OCI-LY3 (cell line): ENCODE results near the gene FCN2.

Experiments used
- H2AFZ ChIP-seq: fragments of 200-600, 300-600 bp; shearing (Covaris generic); 2 replicates; pipeline ENCODE4 v1.6.0; 2014; ENCODE audit warnings: antibody characterized with exemption, low read depth, low read length
- H3K27ac ChIP-seq: fragments of 200-600, 300-600 bp; sonication (generic); 2 replicates; pipeline ENCODE4 v1.5.1; 2014; ENCODE audit warnings: mild to moderate bottlenecking, low read length, moderate library complexity, mixed read lengths
- H3K27me3 ChIP-seq: fragments of 200-600, 300-600 bp; sonication (generic); 2 replicates; pipeline ENCODE4 v1.6.1; 2014; ENCODE audit warnings: low read depth, low read length, mixed read lengths
- H3K36me3 ChIP-seq: fragments of 200-600, 300-600 bp; sonication (generic); replicated peaks from 2 replicates; pipeline ENCODE3; 2014; ENCODE audit warnings: low read depth, low read length, mixed read lengths
- H3K4me1 ChIP-seq: fragments of 300-600, 200-600 bp; sonication (generic); 2 replicates; pipeline ENCODE4 v1.6.1; 2014; ENCODE audit warnings: low read length, mixed read lengths
- H3K4me2 ChIP-seq: fragments of 200-600, 300-600 bp; sonication (generic); 2 replicates; pipeline ENCODE4 v1.6.1; 2014; ENCODE audit warnings: low read length, mixed read lengths
- H3K4me3 ChIP-seq: fragments of 300-600, 200-600 bp; sonication (generic); 2 replicates; pipeline ENCODE4 v1.5.1; 2014; ENCODE audit warnings: antibody characterized with exemption, mild to moderate bottlenecking, low read length, moderate library complexity
- H3K79me2 ChIP-seq: fragments of 300-600, 200-600 bp; shearing (Covaris generic); 2 replicates; pipeline ENCODE4 v1.6.1; 2014; ENCODE audit warnings: mild to moderate bottlenecking, low read length, mixed read lengths
- H3K9ac ChIP-seq: fragments of 300-600, 200-600 bp; shearing (Covaris generic); 2 replicates; pipeline ENCODE4 v1.6.0; 2014; ENCODE audit warnings: mild to moderate bottlenecking, low read length, moderate library complexity
- H3K9me3 ChIP-seq: fragments of 200-600, 300-600 bp; shearing (Covaris generic); 2 replicates; pipeline ENCODE4 v1.6.1; 2014; ENCODE audit warnings: low read length, mixed read lengths; ENCODE audit not compliant: insufficient read depth
- H4K20me1 ChIP-seq: fragments of 200-600, 300-600 bp; sonication (generic); 2 replicates; pipeline ENCODE4 v1.6.1; 2016; ENCODE audit warnings: low read length, mixed read lengths; ENCODE audit not compliant: insufficient read depth
- EZH2phosphoT487 ChIP-seq: fragments of 200-600 bp; shearing (Covaris generic); IDR thresholded peaks from 2 replicates; pipeline ENCODE4 v1.6.1; 2018; ENCODE audit warnings: antibody characterized with exemption, mixed run types, low read depth
- TF ChIP-seq, protein P1 (sequence below): fragments of 200-600, 300-600 bp; sonication (generic); IDR thresholded peaks from 2 replicates; pipeline ENCODE4 v1.5.1; 2014; ENCODE audit warnings: antibody characterized with exemption, low read length, low read depth

Gene FCN2

DNA sequence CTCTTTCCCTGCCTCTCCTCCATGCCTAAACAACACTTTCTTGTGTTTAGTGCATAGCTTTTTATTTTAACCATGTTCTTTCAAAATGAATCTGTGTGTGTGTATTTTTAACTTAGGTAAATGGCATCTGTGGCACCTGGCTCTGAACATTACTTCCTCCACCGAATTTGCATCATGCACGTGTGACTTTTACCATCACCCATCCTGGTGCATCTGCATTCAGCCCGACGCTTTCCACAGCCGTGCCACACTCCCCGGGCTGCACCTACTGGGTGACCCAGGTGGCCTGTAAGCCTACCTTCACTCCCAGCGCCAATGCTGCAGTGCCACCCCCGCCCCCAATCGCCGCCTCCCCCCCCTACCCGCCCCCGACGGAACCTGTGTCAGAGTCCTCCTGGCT lies 49.8 kb downstream of the FCN2 start:
- Histone ChIP-seq H3K9ac (peak overlapping the region; percentile 82), H3K27ac (peak overlapping the region; percentile 98), H3K79me2 (peaks cover 37% of the 10 kb centered on the region), H3K27me3 (no peaks in the 10 kb centered on the region), H3K9me3 (no peaks in the 10 kb centered on the region), H3K4me2 (peak overlapping the region; percentile 82), H4K20me1 (no peaks in the 10 kb centered on the region), H3K4me1 (peaks cover 80% of the 10 kb centered on the region), H3K4me3 (peak overlapping the region; percentile 60), H3K36me3 (peaks cover 5% of the 10 kb centered on the region), H2AFZ (no peak overlapping the region)
- TF ChIP-seq EZH2phosphoT487: no peak
- TF ChIP-seq, protein P1, sequence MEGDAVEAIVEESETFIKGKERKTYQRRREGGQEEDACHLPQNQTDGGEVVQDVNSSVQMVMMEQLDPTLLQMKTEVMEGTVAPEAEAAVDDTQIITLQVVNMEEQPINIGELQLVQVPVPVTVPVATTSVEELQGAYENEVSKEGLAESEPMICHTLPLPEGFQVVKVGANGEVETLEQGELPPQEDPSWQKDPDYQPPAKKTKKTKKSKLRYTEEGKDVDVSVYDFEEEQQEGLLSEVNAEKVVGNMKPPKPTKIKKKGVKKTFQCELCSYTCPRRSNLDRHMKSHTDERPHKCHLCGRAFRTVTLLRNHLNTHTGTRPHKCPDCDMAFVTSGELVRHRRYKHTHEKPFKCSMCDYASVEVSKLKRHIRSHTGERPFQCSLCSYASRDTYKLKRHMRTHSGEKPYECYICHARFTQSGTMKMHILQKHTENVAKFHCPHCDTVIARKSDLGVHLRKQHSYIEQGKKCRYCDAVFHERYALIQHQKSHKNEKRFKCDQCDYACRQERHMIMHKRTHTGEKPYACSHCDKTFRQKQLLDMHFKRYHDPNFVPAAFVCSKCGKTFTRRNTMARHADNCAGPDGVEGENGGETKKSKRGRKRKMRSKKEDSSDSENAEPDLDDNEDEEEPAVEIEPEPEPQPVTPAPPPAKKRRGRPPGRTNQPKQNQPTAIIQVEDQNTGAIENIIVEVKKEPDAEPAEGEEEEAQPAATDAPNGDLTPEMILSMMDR: no peak

DNA sequence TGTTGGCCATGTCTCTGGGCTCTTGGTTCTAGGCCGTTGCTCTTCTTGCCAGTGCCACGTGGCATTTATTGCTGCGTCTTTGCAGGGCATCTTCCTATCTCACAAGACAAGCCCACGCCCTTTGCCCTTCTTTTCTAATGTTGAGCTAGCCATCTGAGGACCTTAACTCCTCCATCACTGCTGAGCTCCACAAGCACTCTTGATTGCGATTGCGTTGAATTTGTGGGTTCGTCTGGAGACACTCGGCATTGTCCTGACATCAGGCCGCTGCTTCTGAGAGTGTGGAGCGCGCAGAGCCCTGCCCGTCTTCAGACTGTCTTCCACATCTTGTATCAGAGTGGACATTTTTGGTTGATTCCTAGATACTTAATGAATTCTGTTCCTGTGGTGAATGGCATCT lies 51.6 kb downstream of the FCN2 start:
- Histone ChIP-seq H4K20me1 (no peaks in the 10 kb centered on the region), H3K79me2 (peaks cover 41% of the 10 kb centered on the region), H3K4me3 (peak overlapping the region; percentile 92), H3K9me3 (no peaks in the 10 kb centered on the region), H3K4me1 (peaks cover 90% of the 10 kb centered on the region), H3K27me3 (no peaks in the 10 kb centered on the region), H2AFZ (no peak overlapping the region), H3K36me3 (peaks cover 9% of the 10 kb centered on the region), H3K9ac (peak overlapping the region; percentile 99), H3K27ac (peak overlapping the region; percentile 98), H3K4me2 (peak overlapping the region; percentile 97)
- TF ChIP-seq EZH2phosphoT487: no peak
- TF ChIP-seq, protein P1: no peak

DNA sequence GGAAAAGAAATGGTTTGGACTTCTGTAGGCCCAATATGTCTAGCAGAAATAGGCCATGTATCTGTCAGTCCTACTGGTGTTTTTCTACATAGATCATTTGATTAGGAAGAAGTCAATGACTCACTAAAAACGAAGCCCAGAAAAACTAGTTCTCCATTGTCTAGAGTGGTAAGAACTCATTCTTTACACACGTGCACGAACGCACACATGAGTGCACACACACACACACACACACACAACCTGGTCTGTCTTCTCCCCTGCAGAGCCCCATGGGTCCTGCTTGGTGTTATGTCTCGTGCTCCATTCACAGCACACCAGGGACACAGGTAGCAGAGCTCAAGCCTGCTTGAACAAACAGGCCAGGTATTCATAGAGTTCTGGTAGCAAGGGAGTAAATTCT lies 52.0 kb downstream of the FCN2 start:
- H3K4me1 ChIP-seq: peaks cover 91% of the 10 kb centered on the region
- H3K79me2 ChIP-seq: peaks cover 41% of the 10 kb centered on the region
- no peaks in the 10 kb centered on the region for H3K9me3 ChIP-seq
- H3K4me3 ChIP-seq: peak overlapping the region; percentile 92
- peaks cover 14% of the 10 kb centered on the region for H3K36me3 ChIP-seq
- peak overlapping the region; percentile 98 for H3K27ac ChIP-seq
- TF ChIP-seq, protein P1: no peak
- no peak for TF ChIP-seq EZH2phosphoT487
- no peaks in the 10 kb centered on the region for H4K20me1 ChIP-seq
- H2AFZ ChIP-seq: no peak overlapping the region
- H3K9ac ChIP-seq: peak overlapping the region; percentile 99
- H3K27me3 ChIP-seq: no peaks in the 10 kb centered on the region
- H3K4me2 ChIP-seq: peak overlapping the region; percentile 97

DNA sequence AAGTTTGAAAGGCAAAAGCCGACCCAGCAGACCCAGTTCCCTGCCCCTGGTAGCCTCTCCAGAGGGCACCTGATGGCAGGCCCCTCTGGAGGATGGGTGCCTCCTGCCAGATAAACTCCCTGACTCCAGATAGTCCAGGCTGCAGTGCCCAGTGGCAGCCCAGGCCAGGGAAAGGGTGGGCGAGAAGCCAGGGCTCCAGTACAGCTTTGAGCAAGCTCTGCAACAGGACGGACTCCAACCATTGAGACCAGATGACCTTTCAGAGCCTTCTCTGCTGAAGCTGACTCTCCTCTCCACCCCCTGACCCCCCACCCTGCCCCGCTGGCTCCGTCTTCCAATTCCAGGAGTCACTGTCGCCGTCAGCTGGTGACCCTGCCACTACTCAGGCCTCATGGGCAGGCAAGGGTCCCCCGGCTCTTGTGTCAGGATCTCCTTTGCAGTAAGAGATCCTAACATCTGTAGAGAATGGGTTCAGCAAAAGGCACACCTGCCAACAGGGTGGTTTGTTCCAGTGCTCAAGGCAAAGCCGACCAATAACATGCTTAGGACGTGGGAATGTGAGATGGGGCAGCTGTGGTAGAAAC lies 52.6 kb downstream of the FCN2 start:
- Histone ChIP-seq H3K9ac (peak overlapping the region; percentile 99), H3K9me3 (no peaks in the 10 kb centered on the region), H3K4me1 (peaks cover 91% of the 10 kb centered on the region), H4K20me1 (no peaks in the 10 kb centered on the region), H3K27ac (peak overlapping the region; percentile 98), H3K36me3 (peaks cover 15% of the 10 kb centered on the region), H2AFZ (no peak overlapping the region), H3K4me2 (peak overlapping the region; percentile 97), H3K4me3 (peak overlapping the region; percentile 92), H3K79me2 (peaks cover 41% of the 10 kb centered on the region), H3K27me3 (no peaks in the 10 kb centered on the region)
- TF ChIP-seq, protein P1: no peak
- TF ChIP-seq EZH2phosphoT487: no peak
